CD4-positive, alpha-beta T cell treated with Interleukin-12 subunit alpha and Interleukin-12 subunit beta, for 1 hour (primary cell): ENCODE results near the gene ADGRA1.
"Not testable (repeated sequence)": the region's sequence is repeated elsewhere in the genome, so short reads cannot be mapped to it uniquely, and the experiment has no call there.

Source experiments
- DNase-seq: peaks from one replicate; pipeline ENCODE4 v3.0.0-alpha.2; 2020

The ADGRA1 gene

GRCh38 chr10:133097961-133098360, 10.2 kb downstream of the ADGRA1 start:
- no peak for DNase-seq

- no peak for DNase-seq
These were observed 10.9 kb downstream of the ADGRA1 start for GRCh38 chr10:133098426-133099124.

GRCh38 chr10:133099571-133099970, 11.8 kb downstream of the ADGRA1 start:
- no peak for DNase-seq

- no peak for DNase-seq
These were observed 12.5 kb downstream of the ADGRA1 start for GRCh38 chr10:133100186-133100585.

GRCh38 chr10:133100706-133101415, 13.1 kb downstream of the ADGRA1 start:
- no peak for DNase-seq

GRCh38 chr10:133101416-133101810, 13.7 kb downstream of the ADGRA1 start:
- no peak for DNase-seq

- no peak for DNase-seq
These were observed 14.8 kb downstream of the ADGRA1 start for GRCh38 chr10:133102415-133103095.

- DNase-seq, result no peak
These were observed 15.7 kb downstream of the ADGRA1 start for GRCh38 chr10:133103311-133103910.

- no peak for DNase-seq
These were observed 16.6 kb downstream of the ADGRA1 start for GRCh38 chr10:133104068-133104962.

- DNase-seq, result no peak
These were observed 17.4 kb downstream of the ADGRA1 start for GRCh38 chr10:133104963-133105640.

GRCh38 chr10:133105686-133106390, 18.1 kb downstream of the ADGRA1 start:
- DNase-seq, result no peak

- no peak for DNase-seq
These were observed 18.8 kb downstream of the ADGRA1 start for GRCh38 chr10:133106516-133106915.

- DNase-seq, result no peak
These were observed 19.7 kb downstream of the ADGRA1 start for GRCh38 chr10:133107442-133107841.

- no peak for DNase-seq
These were observed 22.0 kb downstream of the ADGRA1 start for GRCh38 chr10:133109711-133110110.

- DNase-seq, result no peak
These were observed 22.4 kb downstream of the ADGRA1 start for GRCh38 chr10:133110133-133110532.

GRCh38 chr10:133110609-133111275, 23.0 kb downstream of the ADGRA1 start:
- no peak for DNase-seq

GRCh38 chr10:133111640-133112039, 23.9 kb downstream of the ADGRA1 start:
- not testable (repeated sequence) for DNase-seq

- no peak for DNase-seq
These were observed 25.6 kb downstream of the ADGRA1 start for GRCh38 chr10:133113146-133113830.

GRCh38 chr10:133113847-133114246, 26.1 kb downstream of the ADGRA1 start:
- DNase-seq, result no peak

- DNase-seq, result no peak
These were observed 26.5 kb downstream of the ADGRA1 start for GRCh38 chr10:133114251-133114650.
